Stimulated activated CD4-positive, alpha-beta T cell treated with anti-CD3 and anti-CD28 coated beads, Interleukin-1b, Interleukin-23, amount 100 ng/mL, for 4 hours (primary cell): Measurements from ENCODE around the gene RAB4A.

ENCODE experiments used
- DNase-seq, 2 donors: peaks; one replicate each; pipeline ENCODE4 v3.0.0-alpha.2; 2020; ENCODE audit warnings: low read depth in 2 of 2

RAB4A gene

DNA sequence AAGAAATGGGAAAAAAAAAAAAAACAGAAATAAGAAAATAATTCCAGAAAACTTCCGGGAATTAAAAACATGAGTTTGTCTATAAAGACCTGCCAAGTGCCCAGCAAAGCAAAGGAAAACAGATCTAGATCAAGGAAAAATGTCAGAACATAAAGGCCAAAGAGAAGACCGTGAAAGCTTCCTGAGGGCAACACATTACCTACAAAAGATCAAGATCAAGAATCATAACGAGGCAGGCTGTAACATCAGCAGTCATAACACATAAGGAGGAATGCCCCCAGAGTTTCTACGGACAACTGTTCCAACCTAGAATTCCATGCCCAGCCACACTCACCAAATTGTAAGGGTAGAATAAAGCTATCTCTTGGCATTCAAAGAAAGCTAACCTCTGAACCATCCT lies 68.2 kb downstream of the RAB4A start:
- no peak for DNase-seq

DNA sequence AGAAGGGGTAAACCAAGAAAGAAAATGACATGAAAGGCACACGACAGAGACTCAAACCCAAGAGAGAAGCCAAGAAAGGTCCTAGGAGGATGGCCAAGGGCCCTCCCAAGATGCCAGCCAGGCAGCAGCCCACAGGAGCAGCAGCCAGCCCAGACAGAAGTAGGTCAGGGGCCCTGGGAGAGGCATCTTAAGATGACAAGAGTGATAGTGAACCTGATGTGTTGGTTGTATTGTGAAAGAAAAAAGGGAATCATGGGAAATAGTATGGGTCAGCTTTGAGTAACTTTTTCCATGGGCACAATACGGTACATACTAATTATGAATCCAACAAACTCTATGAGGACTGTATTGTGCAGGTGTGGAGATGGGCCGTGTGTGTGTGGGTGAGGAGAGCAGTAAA lies 68.6 kb downstream of the RAB4A start:
- DNase-seq: no peak

DNA sequence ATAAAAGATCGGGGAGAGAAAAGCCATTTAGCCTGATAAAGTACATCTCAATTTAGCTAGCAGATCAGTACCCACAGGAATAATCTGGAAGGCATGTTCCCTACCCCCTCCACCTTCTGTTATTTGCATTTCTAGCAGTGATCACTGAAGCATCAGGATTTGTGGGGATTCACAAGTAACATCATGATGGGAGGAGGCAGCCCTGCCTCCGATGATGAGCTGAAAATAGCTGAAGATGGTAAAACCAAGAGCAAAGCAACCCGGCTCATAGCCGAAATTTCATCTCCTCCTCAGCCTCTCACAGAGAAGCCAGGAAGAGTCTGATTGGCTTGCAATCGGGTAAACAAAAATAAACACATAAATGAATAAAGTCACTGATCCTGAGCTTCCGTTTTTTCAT lies 69.6 kb downstream of the RAB4A start:
- no peak for DNase-seq

DNA sequence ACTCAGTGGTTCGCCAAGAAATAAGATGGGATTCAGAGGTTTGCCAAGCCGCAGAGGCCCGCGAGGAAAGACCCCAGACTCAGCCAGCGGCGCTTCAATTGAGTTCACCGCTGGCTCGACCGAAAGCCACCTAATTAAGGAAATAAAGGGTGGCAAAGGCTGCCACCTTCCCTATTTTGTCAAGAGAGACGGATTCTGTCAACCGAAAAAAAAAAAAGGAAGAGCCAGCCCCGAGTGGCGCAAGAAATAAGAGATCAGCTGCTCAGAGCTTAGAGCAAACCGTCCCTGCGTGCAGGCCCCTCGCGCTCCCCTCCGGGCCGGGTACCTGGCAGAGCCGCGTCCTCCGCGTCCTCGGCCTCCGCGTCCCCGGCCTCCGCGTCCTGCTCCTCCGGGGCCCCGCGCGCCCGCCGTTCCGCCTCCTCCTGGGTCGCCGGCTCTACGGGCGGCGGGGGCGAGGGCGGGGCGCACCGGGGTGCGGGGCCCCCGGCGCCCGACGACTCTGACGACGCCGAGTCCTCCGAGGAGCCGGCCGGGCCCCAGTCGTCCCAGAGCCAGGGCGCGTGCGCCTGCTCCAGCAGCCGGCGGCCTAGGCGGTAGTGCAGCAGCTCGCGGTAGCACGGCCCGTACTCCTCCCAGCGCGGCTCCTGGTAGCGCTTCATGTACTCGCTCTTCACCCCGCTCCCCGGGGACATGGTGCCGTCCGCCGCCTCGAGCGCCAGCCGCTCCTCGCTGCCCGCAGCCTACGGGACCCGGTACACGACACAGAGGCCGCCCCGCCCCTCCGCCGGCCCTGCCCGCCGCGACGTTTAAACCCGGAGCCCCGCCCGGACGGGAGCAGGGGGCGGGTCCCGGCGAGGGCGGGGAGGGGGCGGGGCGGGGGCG lies 71.1 kb downstream of the RAB4A start:
- DNase-seq: peak; percentile 68 to 75

DNA sequence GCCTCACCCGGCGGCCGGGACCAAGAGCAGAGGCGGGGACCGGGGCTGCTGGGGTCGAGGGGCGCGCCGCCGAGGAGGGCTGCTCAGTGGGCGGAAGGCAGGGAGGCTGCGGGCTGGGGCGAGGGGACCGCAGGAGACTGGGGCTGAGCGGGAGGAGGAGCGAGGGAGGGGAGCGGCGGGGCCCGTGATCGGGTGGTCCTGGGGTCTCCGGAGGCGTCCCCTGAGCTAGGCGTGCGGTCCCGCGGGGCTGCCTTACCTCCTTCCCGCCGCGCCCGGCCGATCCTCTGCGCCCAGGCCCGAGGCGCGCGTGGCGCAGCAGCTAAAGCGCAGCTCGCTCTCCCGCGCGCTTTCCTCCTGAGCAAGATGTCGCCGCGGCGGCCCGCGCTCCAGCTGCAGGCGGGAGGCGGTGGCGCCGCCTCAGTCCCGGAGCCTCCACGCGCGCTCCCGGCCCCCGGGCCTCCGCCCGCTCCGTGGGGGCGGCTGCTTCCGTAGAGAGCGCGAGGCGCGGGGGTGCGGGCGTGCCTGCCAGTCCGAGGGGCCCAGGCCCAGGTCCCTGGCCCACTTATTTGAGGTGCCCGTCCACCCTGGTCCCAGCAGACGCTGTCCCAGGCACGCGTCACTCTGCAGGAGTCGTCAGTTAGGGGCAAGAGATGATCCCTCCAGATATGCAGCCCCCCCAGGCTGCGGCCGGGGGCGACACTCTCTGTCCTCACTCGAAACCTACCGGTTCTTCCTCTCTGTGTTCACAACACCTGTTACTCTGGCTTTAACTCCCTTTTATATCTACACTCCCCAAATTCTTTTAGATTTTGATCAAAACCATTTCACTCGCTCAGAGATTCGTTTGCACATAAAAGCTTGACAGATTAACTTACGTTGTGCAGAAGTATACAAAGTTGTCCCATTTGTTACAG lies 72.0 kb downstream of the RAB4A start, which contains the start of gene CCSAP:
Gene CCSAP (minus strand): TSS at position 392 of the 914 bp plus-strand sequence. CDS start 582 bp downstream, outside the sequence.
- DNase-seq: peak; percentile 32 to 37

DNA sequence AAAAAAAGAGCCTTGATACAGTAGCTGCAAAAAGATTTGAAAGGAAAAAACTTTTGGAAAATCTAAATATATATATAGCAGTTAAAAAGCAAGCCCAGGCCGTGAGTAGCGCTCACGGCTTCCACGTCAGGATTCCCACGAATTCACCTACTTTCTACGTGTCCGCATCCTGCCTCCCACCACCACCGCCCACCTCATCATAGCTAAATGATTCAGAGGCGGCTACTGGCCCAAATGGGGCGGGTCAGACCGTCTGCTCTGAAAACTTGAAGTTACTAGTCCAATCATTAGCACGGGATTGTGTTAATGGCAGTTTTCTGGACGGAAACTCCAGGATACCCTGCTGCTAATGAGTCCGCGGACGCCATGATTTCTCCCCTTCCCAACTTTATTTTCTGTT lies 73.2 kb downstream of the RAB4A start:
- DNase-seq: no peak

DNA sequence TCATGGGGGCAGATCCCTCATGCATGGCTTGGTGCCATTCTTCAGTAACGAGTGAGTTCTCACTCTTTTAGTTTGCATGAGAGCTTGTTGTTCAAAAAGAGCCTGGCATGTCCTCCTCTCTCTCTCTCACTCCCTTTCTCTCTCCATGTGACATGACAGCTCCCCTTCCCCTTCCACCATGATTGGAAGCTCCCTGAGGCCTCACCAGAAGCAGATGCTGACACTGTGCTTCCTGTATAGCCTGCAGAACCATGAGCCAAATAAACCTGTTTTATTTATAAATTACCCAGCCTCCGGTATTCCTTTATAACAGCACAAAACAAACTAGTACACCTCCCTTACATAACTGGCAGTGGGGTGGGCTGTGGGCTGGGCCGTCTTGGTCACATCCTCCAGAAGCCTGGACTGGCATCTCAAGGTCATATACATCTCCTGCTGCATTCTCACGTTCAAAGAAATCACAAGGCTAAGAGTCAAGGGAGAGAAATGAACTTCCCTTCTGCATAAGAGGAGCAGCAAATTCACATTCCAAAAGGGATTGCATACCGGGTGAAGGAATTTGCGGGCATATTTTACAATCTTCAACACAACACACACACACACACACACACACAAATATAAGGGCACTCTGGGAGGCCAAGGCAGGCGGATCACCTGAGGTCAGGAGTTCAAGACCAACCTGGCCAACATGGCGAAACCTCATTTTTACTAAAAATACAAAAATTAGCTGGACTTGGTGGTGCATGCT lies 74.2 kb downstream of the RAB4A start:
- DNase-seq: no peak

DNA sequence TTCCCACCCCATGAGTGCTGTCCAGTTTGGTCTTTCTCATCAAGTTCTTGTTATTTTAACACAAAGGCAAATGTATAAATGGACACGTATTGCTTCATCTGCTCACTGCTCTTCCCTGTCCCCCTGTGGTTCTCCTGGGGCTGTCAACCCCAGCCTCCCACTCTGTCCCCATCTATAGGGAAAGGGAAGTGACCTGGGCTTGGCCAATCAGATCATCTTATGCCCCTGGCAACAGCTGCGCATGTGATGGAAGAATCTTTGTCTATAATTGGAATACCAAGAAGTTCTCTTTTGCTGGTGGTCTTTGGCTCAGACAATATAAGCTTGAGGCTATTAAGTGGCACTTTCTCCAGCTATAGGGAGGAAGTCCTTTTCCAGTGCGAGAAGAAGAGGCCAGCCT lies 76.6 kb downstream of the RAB4A start:
- no peak for DNase-seq

DNA sequence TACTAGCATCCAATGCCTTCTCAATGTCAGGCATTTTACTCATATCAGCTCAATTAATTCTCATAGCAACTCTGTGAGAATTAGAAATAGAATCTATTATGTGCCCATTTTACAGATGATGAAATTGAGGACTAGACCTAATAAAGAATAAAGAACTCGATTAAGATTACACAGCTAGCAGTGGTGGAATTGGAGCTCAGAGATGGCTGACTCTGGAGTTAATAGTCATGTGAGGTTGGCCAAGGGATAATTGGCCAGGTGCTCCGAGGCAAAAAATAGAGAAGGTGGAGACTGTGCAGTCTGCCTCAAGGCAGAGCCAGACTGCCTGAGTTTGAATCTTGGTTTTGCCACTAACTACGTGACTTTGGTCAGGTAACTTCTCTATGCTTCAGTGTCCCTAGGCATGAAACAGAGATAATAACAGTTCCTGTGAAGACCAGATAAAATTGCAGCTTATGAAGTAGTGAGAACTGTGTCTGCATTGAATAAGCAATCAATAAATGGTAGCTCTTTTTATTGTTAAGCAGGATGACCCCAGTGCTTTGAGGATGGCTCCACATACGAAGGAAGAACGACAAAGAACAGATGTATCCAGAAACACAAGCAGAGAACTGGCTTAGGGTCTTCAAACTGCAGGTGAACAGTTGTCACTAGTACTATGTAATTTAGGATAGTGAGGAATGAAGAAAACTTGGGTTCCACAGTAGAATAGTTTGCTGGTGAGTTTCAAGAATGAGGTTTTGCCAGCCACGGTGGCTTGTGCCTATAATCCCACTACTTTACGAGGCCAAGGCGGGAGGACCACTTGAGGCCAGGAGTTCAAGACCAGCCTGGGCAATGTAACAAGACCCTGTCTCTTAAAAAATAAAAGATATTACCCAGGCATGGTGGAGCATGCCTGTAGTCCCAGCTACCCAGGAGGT lies 78.8 kb downstream of the RAB4A start:
- no peak for DNase-seq

DNA sequence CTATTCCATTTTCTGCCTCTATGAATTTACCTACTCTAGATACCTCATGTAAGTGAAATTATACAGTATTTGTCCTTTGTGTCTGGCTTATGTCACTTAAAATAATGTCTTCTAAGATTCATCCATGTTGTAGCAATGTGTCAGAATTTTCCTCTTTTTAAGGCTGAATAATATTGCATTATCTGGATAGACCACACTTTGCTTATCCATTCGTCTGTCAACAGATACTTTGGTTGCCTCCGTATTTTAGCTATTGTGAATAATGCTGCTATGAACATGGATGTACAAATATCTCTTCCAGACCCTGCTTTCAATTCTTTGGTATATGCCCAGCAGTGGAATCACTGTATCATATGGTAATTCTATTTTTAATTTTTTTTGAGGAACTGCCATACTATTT lies 82.1 kb downstream of the RAB4A start:
- no peak for DNase-seq

DNA sequence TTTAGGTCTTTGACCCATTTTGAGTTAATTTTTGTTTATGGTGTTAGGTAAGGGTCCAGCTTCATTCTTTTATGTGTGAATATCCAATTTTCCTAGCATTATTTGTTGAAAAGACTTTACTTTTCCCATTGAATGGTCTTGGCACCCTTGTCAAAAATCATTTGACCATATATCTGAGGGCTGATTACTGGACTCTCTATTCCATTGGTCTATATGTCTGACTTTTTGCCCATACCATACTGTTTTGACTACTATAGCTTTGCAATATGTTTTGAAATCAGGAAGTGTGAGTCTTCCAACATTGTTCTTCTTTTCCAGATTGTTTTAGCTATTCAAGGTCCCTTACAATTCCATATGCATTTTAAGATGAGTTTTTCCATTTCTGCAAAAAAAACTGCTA lies 83.3 kb downstream of the RAB4A start:
- DNase-seq: no peak
